Measurements from ENCODE around the gene ZNF444.

GRCh38 chr19:56112313-56112709, 28.8 kb upstream of the ZNF444 start:
- TF ChIP-seq CTCF (IDR thresholded peaks at IDR 0.05; ENCODE audit: control extremely low read depth in 1 of 3, insufficient read depth in 1 of 3, low read depth in 1 of 3, low read length in 3 of 3) (no peak), POLR2A (IDR thresholded peaks at IDR 0.05; ENCODE audit: control extremely low read depth in 1 of 2, low read depth in 2 of 2, low read length in 2 of 2) (no peak), PHF8 (conservative IDR thresholded peaks at IDR 0.05; ENCODE audit: low read depth, low read length) (no peak), RAD21 (IDR thresholded peaks at IDR 0.05 in 1 of 2, conservative IDR thresholded peaks at IDR 0.05 in 1 of 2; ENCODE audit: low read depth in 2 of 2, low read length in 2 of 2) (no peak), SP4 (IDR thresholded peaks at IDR 0.05; ENCODE audit: low read length) (no peak), MAX (IDR thresholded peaks at IDR 0.05) (no peak), CREB1 (IDR thresholded peaks at IDR 0.05) (no peak), NANOG (IDR thresholded peaks at IDR 0.05; ENCODE audit: insufficient read depth, low read depth, low read length, poor library complexity, severe bottlenecking) (no peak), RBBP5 (IDR thresholded peaks at IDR 0.05; ENCODE audit: borderline replicate concordance, low read depth, low read length) (no peak), POLR2AphosphoS5 (IDR thresholded peaks at IDR 0.05; ENCODE audit: low read depth, low read length) (no peak), TAF1 (IDR thresholded peaks at IDR 0.05; ENCODE audit: low read depth, low read length) (no peak), TBP (IDR thresholded peaks at IDR 0.05; ENCODE audit: low read depth, low read length) (no peak), HDAC2 (IDR thresholded peaks at IDR 0.05; ENCODE audit: borderline replicate concordance in 1 of 2, low read depth in 2 of 2, low read length in 2 of 2) (no peak)

All from H1 (cell line).